Liver (tissue), 9 donors: ENCODE data around the gene NME4. TPM values are rescaled to one million over a fixed set of nuclear protein-coding genes. Genes with fewer than 3 reads are reported as not detected.

Experiments
- DNase-seq: peaks from one replicate; pipeline ENCODE4 v3.0.0-alpha.2; 2017; ENCODE audit warnings: low spot score
- H3K27ac ChIP-seq, 2 donors: one replicate each; pipeline ENCODE4 v1.7.0; 2013; ENCODE audit warnings: inconsistent platforms in 2 of 2, low read length in 2 of 2, control low read depth in 1 of 2, low read depth in 1 of 2, mild to moderate bottlenecking in 1 of 2
- H3K27me3 ChIP-seq, 4 donors: one replicate each; pipeline versions ENCODE4 v1.6.1 to v1.7.0; 2013; ENCODE audit warnings: low read length in 3 of 4, inconsistent platforms in 1 of 4, mild to moderate bottlenecking in 1 of 4, moderate library complexity in 1 of 4; ENCODE audit not compliant: control insufficient read depth in 4 of 4, insufficient read depth in 4 of 4
- H3K36me3 ChIP-seq, 4 donors: one replicate each; pipeline versions ENCODE4 v1.6.1 to v1.7.0; 2013; ENCODE audit warnings: low read length in 3 of 4, mild to moderate bottlenecking in 3 of 4, low read depth in 1 of 4, moderate library complexity in 1 of 4; ENCODE audit not compliant: control insufficient read depth in 4 of 4, insufficient read depth in 3 of 4
- H3K4me1 ChIP-seq, 4 donors: one replicate each; pipeline versions ENCODE4 v1.6.1 to v1.7.0; 2013; ENCODE audit warnings: low read length in 3 of 4, mild to moderate bottlenecking in 3 of 4, moderate library complexity in 1 of 4; ENCODE audit not compliant: control insufficient read depth in 4 of 4, insufficient read depth in 4 of 4
- H3K4me3 ChIP-seq, 3 donors: one replicate each; pipeline versions ENCODE4 v1.6.1 to v1.7.0; 2013; ENCODE audit warnings: low read length in 3 of 3, control low read depth in 1 of 3, low read depth in 1 of 3, mild to moderate bottlenecking in 1 of 3
- H3K9ac ChIP-seq, 2 donors: one replicate each; pipeline ENCODE4 v1.7.0; 2013; ENCODE audit warnings: low read length in 2 of 2, mild to moderate bottlenecking in 2 of 2, moderate library complexity in 2 of 2, control low read depth in 1 of 2, low read depth in 1 of 2
- H3K9me3 ChIP-seq, 4 donors: one replicate each; pipeline versions ENCODE4 v1.6.1 to v1.7.0; 2013; ENCODE audit warnings: low read length in 3 of 4; ENCODE audit not compliant: control insufficient read depth in 4 of 4
- ATF3 ChIP-seq: IDR thresholded peaks from 2 replicates; pipeline ENCODE4 v1.6.1; 2016; ENCODE audit warnings: antibody characterized with exemption
- EGR1 ChIP-seq, 2 donors: IDR thresholded peaks; 2 replicates each; pipeline ENCODE4 v1.6.1; 2016 to 2018; ENCODE audit warnings: antibody characterized with exemption in 2 of 2, low read depth in 2 of 2
- FOXA1 ChIP-seq: IDR thresholded peaks from 2 replicates; pipeline ENCODE4 v1.6.1; 2016; ENCODE audit warnings: antibody characterized with exemption
- FOXA2 ChIP-seq: IDR thresholded peaks from 2 replicates; pipeline ENCODE4 v1.6.1; 2016; ENCODE audit warnings: antibody characterized with exemption
- GABPA ChIP-seq, 2 donors: IDR thresholded peaks in 1 of 2; conservative IDR thresholded peaks in 1 of 2; 2 replicates each; pipeline ENCODE4 v1.6.1; 2016; ENCODE audit warnings: antibody characterized with exemption in 2 of 2, mild to moderate bottlenecking in 1 of 2, moderate library complexity in 1 of 2
- HNF4A ChIP-seq, 2 donors: conservative IDR thresholded peaks; 2 replicates each; pipeline ENCODE4 v1.6.1; 2016; ENCODE audit warnings: antibody characterized with exemption in 2 of 2, mild to moderate bottlenecking in 2 of 2
- HNF4G ChIP-seq: IDR thresholded peaks from 2 replicates; pipeline ENCODE4 v1.6.1; 2016; ENCODE audit warnings: antibody characterized with exemption
- JUND ChIP-seq, 2 donors: IDR thresholded peaks; 2 replicates each; pipeline ENCODE4 v1.6.1; 2016; ENCODE audit warnings: antibody characterized with exemption in 2 of 2
- MAX ChIP-seq: IDR thresholded peaks from 2 replicates; pipeline ENCODE4 v1.6.1; 2016; ENCODE audit warnings: antibody characterized with exemption
- NR2F2 ChIP-seq: IDR thresholded peaks from 2 replicates; pipeline ENCODE4 v1.6.1; 2016; ENCODE audit warnings: antibody characterized with exemption
- RAD21 ChIP-seq, 2 donors: IDR thresholded peaks; 2 replicates each; pipeline ENCODE4 v1.6.1; 2016; ENCODE audit warnings: antibody characterized with exemption in 2 of 2, mild to moderate bottlenecking in 2 of 2
- RXRA ChIP-seq, 2 donors: IDR thresholded peaks; 2 replicates each; pipeline ENCODE4 v1.6.1; 2017 to 2018; ENCODE audit warnings: antibody characterized with exemption in 2 of 2, mild to moderate bottlenecking in 1 of 2
- SP1 ChIP-seq: IDR thresholded peaks from 2 replicates; pipeline ENCODE4 v1.6.1; 2018; ENCODE audit warnings: antibody characterized with exemption, mild to moderate bottlenecking
- TAF1 ChIP-seq: conservative IDR thresholded peaks from 2 replicates; pipeline ENCODE4 v1.6.1; 2016; ENCODE audit warnings: antibody characterized with exemption, mild to moderate bottlenecking
- YY1 ChIP-seq: IDR thresholded peaks from 2 replicates; pipeline ENCODE4 v1.6.1; 2016; ENCODE audit warnings: antibody characterized with exemption, mild to moderate bottlenecking
- ZBTB33 ChIP-seq: IDR thresholded peaks from 2 replicates; pipeline ENCODE4 v1.6.1; 2016; ENCODE audit warnings: antibody characterized with exemption
- WGBS: extraction: QIAGEN DNeasy Blood & Tissue Kit; methylation state at CpG from one replicate; pipeline ENCODE4 v1.1.7; 2013; 5-methylcytosine and 5-hydroxymethylcytosine counted together
- polyA plus RNA-seq, 2 donors: library from polyadenylated mRNA; stranded (reverse) in 1 of 2; unstranded in 1 of 2; fragments of 200-250 nt in 1 of 2; fragments of >200 nt in 1 of 2; fragmentation: Nextera tagmentation in 1 of 2; extraction: Ambion mirVana in 1 of 2; gene quantifications; one replicate each; pipeline versions ENCODE4 v1.2.1 to v1.2.3, GENCODE V29; 2013 to 2015
- total RNA-seq, 2 donors: library from RNA; depleted of rRNA; stranded (reverse); fragments of >200 nt; gene quantifications; one replicate each; pipeline ENCODE4 v1.2.3, GENCODE V29; 2014
- TF ChIP-seq, protein P1 (sequence below): fragments of 150-350 bp; IDR thresholded peaks from 2 replicates; pipeline ENCODE4 v1.5.1; 2017; ENCODE audit warnings: improper control_type of control experiment, low read depth, low read length; ENCODE audit not compliant: missing input control
- TF ChIP-seq, protein P2 (sequence below): IDR thresholded peaks from 2 replicates; pipeline ENCODE4 v1.6.1; 2016; ENCODE audit warnings: antibody characterized with exemption, mild to moderate bottlenecking
- donor health status: healthy.
- donor health status: healthy.
- donor health status: healthy.
- donor health status: healthy.
- donor health status: healthy.

The NME4 gene
- total and polyA plus RNA-seq, 4 donors, result 39.2 to 118 (median 83.9) TPM

DNA sequence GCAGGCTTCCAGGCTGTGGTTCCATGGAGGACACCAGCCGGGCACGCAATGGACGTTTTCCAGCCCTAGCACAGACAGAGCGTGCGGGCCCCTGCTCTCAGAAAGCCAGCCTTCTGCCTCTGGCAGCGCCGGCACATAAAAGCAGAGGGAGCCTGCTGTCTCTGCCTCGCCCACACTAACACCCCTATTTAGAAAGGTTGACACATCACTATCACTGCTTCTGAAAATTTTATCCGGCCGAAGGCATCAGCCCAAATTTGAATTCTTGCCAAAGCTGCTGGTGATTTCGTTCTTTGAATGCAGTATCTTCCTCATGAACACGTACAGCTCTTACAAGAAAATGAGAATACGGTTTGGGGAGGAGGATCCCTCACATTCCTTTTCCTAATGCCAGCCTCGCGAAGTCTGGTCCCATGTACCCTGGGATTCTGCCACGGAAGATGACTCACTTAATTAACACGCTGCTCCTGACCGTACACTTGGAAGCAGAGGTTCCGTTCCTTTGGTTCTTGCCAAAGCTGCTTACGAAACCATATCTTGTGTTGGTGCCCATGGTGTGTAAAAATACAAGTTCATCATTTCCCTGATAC lies 27.1 kb downstream of the NME4 start:
- Histone ChIP-seq H3K9ac (no peak overlapping the region), H3K27ac (peak overlapping the region; percentile 93 to 95), H3K4me3 (peak overlapping the region; percentile 26 to 88 (median 81)), H3K9me3 (no peaks in the 10 kb centered on the region), H3K4me1 (peaks cover 5 to 25% (median 19%) of the 10 kb centered on the region in 4 donors), H3K27me3 (no peaks in the 10 kb centered on the region), H3K36me3 (no peaks in the 10 kb centered on the region)
- no peak for DNase-seq
- no peak for TF ChIP-seq FOXA2
- no peak for TF ChIP-seq NR2F2
- peak; percentile 65 for TF ChIP-seq YY1
- peak; percentile 49 for TF ChIP-seq ZBTB33
- TF ChIP-seq HNF4G, result no peak
- TF ChIP-seq JUND (IDR thresholded peaks at IDR 0.05), result peak; percentile 83 to 98
- no peak for TF ChIP-seq TAF1
- TF ChIP-seq GABPA (IDR thresholded peaks at IDR 0.05 in 1 of 2, conservative IDR thresholded peaks at IDR 0.05 in 1 of 2), result no peak
- TF ChIP-seq, protein P1, sequence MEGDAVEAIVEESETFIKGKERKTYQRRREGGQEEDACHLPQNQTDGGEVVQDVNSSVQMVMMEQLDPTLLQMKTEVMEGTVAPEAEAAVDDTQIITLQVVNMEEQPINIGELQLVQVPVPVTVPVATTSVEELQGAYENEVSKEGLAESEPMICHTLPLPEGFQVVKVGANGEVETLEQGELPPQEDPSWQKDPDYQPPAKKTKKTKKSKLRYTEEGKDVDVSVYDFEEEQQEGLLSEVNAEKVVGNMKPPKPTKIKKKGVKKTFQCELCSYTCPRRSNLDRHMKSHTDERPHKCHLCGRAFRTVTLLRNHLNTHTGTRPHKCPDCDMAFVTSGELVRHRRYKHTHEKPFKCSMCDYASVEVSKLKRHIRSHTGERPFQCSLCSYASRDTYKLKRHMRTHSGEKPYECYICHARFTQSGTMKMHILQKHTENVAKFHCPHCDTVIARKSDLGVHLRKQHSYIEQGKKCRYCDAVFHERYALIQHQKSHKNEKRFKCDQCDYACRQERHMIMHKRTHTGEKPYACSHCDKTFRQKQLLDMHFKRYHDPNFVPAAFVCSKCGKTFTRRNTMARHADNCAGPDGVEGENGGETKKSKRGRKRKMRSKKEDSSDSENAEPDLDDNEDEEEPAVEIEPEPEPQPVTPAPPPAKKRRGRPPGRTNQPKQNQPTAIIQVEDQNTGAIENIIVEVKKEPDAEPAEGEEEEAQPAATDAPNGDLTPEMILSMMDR, result no peak
- TF ChIP-seq HNF4A (conservative IDR thresholded peaks at IDR 0.05), result peak in 1 of 2 donors; percentile 52
- TF ChIP-seq SP1, result no peak
- no peak for TF ChIP-seq EGR1 (IDR thresholded peaks at IDR 0.05; ENCODE audit: low read depth in 2 of 2)
- TF ChIP-seq ATF3, result no peak
- TF ChIP-seq MAX, result peak; percentile 30
- TF ChIP-seq, protein P2, sequence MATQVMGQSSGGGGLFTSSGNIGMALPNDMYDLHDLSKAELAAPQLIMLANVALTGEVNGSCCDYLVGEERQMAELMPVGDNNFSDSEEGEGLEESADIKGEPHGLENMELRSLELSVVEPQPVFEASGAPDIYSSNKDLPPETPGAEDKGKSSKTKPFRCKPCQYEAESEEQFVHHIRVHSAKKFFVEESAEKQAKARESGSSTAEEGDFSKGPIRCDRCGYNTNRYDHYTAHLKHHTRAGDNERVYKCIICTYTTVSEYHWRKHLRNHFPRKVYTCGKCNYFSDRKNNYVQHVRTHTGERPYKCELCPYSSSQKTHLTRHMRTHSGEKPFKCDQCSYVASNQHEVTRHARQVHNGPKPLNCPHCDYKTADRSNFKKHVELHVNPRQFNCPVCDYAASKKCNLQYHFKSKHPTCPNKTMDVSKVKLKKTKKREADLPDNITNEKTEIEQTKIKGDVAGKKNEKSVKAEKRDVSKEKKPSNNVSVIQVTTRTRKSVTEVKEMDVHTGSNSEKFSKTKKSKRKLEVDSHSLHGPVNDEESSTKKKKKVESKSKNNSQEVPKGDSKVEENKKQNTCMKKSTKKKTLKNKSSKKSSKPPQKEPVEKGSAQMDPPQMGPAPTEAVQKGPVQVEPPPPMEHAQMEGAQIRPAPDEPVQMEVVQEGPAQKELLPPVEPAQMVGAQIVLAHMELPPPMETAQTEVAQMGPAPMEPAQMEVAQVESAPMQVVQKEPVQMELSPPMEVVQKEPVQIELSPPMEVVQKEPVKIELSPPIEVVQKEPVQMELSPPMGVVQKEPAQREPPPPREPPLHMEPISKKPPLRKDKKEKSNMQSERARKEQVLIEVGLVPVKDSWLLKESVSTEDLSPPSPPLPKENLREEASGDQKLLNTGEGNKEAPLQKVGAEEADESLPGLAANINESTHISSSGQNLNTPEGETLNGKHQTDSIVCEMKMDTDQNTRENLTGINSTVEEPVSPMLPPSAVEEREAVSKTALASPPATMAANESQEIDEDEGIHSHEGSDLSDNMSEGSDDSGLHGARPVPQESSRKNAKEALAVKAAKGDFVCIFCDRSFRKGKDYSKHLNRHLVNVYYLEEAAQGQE, result peak; percentile 18
- TF ChIP-seq RXRA (IDR thresholded peaks at IDR 0.05), result peak in 1 of 2 donors; percentile 59
- TF ChIP-seq RAD21 (IDR thresholded peaks at IDR 0.05), result no peak
- TF ChIP-seq FOXA1, result no peak
- 45% methylated on average over 20 of the region's 20 CpGs for WGBS
